Peyer's patch (tissue), 4 donors: ENCODE results near the gene RASSF8.

ENCODE experiments used
- POLR2A ChIP-seq, 2 donors: fragments of 450-650 bp; IDR thresholded peaks; one replicate each; pipeline ENCODE4 v1.5.1; 2017; ENCODE audit warnings: antibody characterized with exemption in 2 of 2, mild to moderate bottlenecking in 2 of 2, moderate library complexity in 2 of 2
- TF ChIP-seq, protein P1 (sequence below), 6 experiments: fragments of 450-650 bp in 4 of 6; fragments of 200-600 bp in 2 of 6; sonication (generic) in 1 of 6; IDR thresholded peaks; one replicate each; pipeline ENCODE4 v1.5.1; 2017 to 2019; ENCODE audit warnings: antibody characterized with exemption in 6 of 6, mild to moderate bottlenecking in 3 of 6, moderate library complexity in 1 of 6

DNA sequence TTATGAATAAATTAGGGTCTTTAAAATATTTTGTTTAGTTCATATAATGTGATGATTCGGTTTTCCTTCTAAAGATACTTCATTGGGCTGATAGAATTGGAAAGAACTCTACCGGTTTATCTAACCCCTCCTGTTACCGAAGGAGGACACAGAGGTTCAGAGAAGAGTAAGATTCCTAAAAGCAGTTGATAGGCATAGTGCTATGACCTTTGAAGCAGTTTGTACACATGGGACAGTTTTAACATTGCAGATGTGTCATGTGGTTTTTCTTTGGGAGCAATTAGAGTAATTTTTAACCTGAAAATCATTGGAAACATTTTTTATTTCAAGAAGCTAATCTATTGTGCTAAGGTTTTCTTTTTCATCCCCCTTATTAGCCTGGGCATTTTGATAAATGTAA is 103.5 kb downstream of the RASSF8 start:
- TF ChIP-seq, protein P1, sequence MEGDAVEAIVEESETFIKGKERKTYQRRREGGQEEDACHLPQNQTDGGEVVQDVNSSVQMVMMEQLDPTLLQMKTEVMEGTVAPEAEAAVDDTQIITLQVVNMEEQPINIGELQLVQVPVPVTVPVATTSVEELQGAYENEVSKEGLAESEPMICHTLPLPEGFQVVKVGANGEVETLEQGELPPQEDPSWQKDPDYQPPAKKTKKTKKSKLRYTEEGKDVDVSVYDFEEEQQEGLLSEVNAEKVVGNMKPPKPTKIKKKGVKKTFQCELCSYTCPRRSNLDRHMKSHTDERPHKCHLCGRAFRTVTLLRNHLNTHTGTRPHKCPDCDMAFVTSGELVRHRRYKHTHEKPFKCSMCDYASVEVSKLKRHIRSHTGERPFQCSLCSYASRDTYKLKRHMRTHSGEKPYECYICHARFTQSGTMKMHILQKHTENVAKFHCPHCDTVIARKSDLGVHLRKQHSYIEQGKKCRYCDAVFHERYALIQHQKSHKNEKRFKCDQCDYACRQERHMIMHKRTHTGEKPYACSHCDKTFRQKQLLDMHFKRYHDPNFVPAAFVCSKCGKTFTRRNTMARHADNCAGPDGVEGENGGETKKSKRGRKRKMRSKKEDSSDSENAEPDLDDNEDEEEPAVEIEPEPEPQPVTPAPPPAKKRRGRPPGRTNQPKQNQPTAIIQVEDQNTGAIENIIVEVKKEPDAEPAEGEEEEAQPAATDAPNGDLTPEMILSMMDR (IDR thresholded peaks at IDR 0.05): no peak
- no peak for TF ChIP-seq POLR2A (IDR thresholded peaks at IDR 0.05)
